Measurements from ENCODE around the gene ALDH3B1.

ALDH3B1 gene

DNA sequence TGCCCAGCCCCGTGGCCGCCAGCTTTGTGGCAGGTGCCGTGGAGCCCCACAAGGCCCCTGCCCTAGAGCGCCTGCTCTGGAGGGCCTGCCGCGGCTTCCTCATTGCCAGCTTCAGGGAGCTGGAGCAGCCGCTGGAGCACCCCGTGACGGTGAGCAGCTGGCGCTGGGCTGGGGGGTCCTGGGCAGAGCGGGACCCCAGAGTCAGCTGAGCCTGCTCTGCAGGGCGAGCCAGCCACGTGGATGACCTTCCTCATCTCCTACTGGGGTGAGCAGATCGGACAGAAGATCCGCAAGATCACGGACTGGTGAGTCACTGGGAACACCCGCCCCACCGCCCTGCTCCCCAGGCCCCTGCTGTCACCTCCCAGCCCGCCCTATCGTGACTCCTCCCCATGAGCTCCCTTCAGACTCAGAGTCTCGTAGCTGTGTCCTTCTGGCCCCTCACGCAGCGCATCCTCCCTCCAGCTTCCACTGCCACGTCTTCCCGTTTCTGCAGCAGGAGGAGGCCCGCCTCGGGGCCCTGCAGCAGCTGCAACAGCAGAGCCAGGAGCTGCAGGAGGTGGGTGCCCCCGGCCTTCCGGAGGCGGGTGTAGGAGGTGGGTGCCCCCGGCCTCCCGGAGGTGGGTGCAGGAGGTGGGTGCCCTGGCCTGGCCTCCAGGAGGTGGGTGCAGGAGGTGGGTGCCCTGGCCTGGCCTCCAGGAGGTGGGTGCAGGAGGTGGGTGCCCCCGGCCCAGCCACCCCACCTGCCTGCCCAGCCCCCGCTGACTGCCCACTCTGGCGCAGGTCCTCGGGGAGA lies 33.4 kb downstream of the ALDH3B1 start:
- peaks cover 19% of the 10 kb centered on the region for H3K36me3 ChIP-seq (ENCODE audit: control insufficient read depth, insufficient read depth, low read length, severe bottlenecking)
- H3K4me3 ChIP-seq (ENCODE audit: low read length) = no peak overlapping the region
- DNase-seq (ENCODE audit: low read depth) = no peak
- no peaks in the 10 kb centered on the region for H3K27me3 ChIP-seq (replicated peaks; ENCODE audit: control insufficient read depth, insufficient read depth, low read length)
- H3K4me1 ChIP-seq (ENCODE audit: control insufficient read depth, insufficient read depth, low read length) = peaks cover 27% of the 10 kb centered on the region
- H3K9me3 ChIP-seq (ENCODE audit: control insufficient read depth, low read length) = no peaks in the 10 kb centered on the region
- peak overlapping the region; percentile 67 for H3K9ac ChIP-seq (ENCODE audit: low read length)

DNA sequence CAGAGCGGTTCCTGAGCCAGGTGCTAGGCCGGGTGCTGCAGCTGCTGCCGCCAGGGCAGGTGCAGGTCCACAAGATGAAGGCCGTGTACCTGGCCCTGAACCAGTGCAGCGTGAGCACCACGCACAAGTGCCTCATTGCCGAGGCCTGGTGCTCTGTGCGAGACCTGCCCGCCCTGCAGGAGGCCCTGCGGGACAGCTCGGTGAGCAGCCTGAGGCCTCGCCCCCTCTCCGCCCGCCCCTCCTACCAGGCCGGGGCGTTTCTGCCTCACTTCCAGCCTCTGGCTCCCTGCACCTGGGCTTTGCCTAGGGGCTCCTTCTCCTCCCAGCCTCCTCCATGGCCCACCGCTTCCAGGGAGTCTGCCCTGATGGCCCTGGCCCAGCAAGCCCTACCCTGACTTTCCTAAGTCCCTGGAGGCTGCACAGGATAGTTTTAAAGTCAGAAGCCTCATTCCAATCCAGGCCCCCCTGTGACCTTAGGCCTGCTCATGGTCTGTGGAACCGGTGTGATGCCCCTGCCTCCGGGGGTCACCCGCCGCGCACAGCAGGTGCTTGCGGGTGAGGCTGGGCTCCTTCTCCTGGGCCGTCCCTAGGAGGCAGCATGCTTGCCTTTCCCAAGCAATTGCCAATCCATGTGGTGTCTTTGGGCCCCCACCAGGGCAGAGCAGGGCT lies 34.2 kb downstream of the ALDH3B1 start:
- H3K4me1 ChIP-seq (ENCODE audit: control insufficient read depth, insufficient read depth, low read length) = peaks cover 24% of the 10 kb centered on the region
- H3K9me3 ChIP-seq (ENCODE audit: control insufficient read depth, low read length) = no peaks in the 10 kb centered on the region
- no peaks in the 10 kb centered on the region for H3K27me3 ChIP-seq (replicated peaks; ENCODE audit: control insufficient read depth, insufficient read depth, low read length)
- peaks cover 24% of the 10 kb centered on the region for H3K36me3 ChIP-seq (ENCODE audit: control insufficient read depth, insufficient read depth, low read length, severe bottlenecking)
- DNase-seq (ENCODE audit: low read depth) = no peak
- H3K4me3 ChIP-seq (ENCODE audit: low read length) = no peak overlapping the region
- H3K9ac ChIP-seq (ENCODE audit: low read length) = no peak overlapping the region

DNA sequence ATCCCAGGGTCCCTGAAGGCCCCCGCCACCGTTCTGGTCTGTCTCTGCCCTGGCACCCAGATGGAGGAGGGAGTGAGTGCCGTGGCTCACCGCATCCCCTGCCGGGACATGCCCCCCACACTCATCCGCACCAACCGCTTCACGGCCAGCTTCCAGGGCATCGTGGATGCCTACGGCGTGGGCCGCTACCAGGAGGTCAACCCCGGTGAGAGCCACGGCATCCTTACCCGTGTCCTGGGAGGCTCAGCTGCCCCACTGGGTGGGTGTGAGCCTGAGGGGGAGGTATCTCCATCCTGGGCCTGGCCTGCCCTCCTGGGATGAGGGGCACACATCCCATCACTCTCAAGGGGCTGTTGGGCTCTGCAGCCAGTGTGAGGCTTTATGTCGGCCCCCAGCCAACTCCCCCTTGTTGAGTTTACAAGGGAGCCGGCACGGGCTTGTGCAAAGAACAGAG lies 34.8 kb downstream of the ALDH3B1 start:
- H3K9ac ChIP-seq (ENCODE audit: low read length) = no peak overlapping the region
- no peaks in the 10 kb centered on the region for H3K27me3 ChIP-seq (replicated peaks; ENCODE audit: control insufficient read depth, insufficient read depth, low read length)
- no peak overlapping the region for H3K4me3 ChIP-seq (ENCODE audit: low read length)
- H3K9me3 ChIP-seq (ENCODE audit: control insufficient read depth, low read length) = no peaks in the 10 kb centered on the region
- H3K4me1 ChIP-seq (ENCODE audit: control insufficient read depth, insufficient read depth, low read length) = peaks cover 19% of the 10 kb centered on the region
- no peak for DNase-seq (ENCODE audit: low read depth)
- H3K36me3 ChIP-seq (ENCODE audit: control insufficient read depth, insufficient read depth, low read length, severe bottlenecking) = peaks cover 30% of the 10 kb centered on the region

DNA sequence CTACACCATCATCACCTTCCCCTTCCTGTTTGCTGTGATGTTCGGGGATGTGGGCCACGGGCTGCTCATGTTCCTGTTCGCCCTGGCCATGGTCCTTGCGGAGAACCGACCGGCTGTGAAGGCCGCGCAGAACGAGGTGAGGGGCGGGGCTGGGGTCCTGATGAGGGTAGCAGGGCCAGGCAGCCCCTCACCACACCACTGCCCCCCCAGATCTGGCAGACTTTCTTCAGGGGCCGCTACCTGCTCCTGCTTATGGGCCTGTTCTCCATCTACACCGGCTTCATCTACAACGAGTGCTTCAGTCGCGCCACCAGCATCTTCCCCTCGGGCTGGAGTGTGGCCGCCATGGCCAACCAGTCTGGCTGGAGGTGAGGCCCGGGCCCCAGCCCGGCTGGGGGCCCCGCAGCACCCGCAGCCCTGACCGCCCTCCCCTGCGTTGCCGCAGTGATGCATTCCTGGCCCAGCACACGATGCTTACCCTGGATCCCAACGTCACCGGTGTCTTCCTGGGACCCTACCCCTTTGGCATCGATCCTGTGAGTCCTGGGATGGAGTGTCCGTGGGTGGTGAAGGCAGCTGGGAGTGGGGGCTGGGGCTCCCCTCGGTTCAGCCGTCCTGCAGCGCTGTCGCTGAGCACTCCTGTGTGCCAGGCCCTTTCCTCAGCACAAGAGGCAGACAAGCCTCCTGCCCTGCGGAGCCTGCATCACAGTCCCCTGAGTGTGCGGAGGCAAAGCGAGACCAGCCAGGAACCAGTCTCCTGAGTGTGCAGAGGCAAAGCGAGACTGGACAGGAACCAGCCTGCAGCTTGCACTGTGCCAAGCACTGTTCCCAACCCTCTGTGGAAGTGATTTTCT lies 37.5 kb downstream of the ALDH3B1 start:
- H3K9ac ChIP-seq (ENCODE audit: low read length) = no peak overlapping the region
- no peaks in the 10 kb centered on the region for H3K9me3 ChIP-seq (ENCODE audit: control insufficient read depth, low read length)
- peaks cover 53% of the 10 kb centered on the region for H3K36me3 ChIP-seq (ENCODE audit: control insufficient read depth, insufficient read depth, low read length, severe bottlenecking)
- no peak for DNase-seq (ENCODE audit: low read depth)
- H3K27me3 ChIP-seq (replicated peaks; ENCODE audit: control insufficient read depth, insufficient read depth, low read length) = no peaks in the 10 kb centered on the region
- no peak overlapping the region for H3K4me3 ChIP-seq (ENCODE audit: low read length)
- H3K4me1 ChIP-seq (ENCODE audit: control insufficient read depth, insufficient read depth, low read length) = peaks cover 8% of the 10 kb centered on the region

DNA sequence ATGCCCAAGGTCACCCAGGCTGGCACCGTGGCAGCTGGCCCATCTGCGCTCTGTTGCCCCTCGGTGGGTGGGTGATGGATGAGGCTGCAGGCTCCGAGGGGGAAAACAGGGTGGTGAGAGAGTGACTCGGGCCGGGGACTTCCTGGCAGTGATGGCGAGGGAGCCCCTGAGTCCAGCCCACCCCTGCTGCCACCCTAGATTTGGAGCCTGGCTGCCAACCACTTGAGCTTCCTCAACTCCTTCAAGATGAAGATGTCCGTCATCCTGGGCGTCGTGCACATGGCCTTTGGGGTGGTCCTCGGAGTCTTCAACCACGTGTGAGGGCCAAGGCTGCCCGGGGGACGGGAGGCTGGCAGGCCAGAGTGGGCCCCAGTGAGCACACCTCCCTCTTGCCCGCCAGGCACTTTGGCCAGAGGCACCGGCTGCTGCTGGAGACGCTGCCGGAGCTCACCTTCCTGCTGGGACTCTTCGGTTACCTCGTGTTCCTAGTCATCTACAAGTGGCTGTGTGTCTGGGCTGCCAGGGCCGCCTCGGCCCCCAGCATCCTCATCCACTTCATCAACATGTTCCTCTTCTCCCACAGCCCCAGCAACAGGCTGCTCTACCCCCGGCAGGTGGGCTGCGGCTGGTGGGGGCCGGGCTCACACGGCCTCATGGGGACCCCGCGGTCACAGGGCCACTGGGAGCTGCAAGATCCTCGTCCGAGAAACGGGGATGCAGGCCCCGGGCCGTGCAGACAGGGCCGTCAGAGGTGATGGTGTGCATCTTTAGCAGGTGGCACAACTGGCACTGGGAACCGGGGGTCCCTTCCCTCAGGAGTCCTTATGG lies 38.8 kb downstream of the ALDH3B1 start:
- Histone ChIP-seq H3K36me3 (ENCODE audit: control insufficient read depth, insufficient read depth, low read length, severe bottlenecking) (peaks cover 59% of the 10 kb centered on the region), H3K9me3 (ENCODE audit: control insufficient read depth, low read length) (no peaks in the 10 kb centered on the region), H3K4me3 (ENCODE audit: low read length) (no peak overlapping the region), H3K9ac (ENCODE audit: low read length) (no peak overlapping the region), H3K27me3 (replicated peaks; ENCODE audit: control insufficient read depth, insufficient read depth, low read length) (no peaks in the 10 kb centered on the region), H3K4me1 (ENCODE audit: control insufficient read depth, insufficient read depth, low read length) (no peaks in the 10 kb centered on the region)
- no peak for DNase-seq (ENCODE audit: low read depth)

DNA sequence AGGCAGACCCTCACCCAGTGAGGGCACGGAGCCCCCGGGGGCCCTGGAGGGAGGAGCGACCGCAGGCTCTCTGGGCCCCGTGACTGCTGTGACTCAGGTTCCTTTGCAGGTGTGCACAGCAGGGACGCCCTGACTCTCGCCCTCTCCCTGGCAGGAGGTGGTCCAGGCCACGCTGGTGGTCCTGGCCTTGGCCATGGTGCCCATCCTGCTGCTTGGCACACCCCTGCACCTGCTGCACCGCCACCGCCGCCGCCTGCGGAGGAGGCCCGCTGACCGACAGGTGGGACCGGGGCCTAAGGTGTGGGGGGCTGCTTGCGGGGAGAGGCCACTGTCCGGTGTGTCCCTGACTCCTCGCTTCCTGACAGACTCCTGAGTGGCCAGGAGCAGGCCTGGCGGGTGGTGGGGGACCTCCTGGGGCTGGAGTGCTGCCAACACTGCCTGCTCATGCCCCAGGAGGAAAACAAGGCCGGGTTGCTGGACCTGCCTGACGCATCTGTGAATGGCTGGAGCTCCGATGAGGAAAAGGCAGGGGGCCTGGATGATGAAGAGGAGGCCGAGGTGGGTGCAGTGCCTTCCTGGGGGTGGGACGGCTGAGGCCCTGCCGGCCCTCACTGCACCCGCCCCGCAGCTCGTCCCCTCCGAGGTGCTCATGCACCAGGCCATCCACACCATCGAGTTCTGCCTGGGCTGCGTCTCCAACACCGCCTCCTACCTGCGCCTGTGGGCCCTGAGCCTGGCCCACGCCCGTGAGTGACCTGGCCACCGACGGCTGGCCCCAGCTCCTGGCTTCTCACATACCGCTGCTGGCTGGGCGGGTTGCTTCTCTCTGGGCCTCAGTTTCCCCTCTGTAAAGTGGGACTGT lies 39.6 kb downstream of the ALDH3B1 start:
- H3K4me1 ChIP-seq (ENCODE audit: control insufficient read depth, insufficient read depth, low read length) = no peaks in the 10 kb centered on the region
- no peak overlapping the region for H3K4me3 ChIP-seq (ENCODE audit: low read length)
- no peak for DNase-seq (ENCODE audit: low read depth)
- no peak overlapping the region for H3K9ac ChIP-seq (ENCODE audit: low read length)
- peaks cover 55% of the 10 kb centered on the region for H3K36me3 ChIP-seq (ENCODE audit: control insufficient read depth, insufficient read depth, low read length, severe bottlenecking)
- no peaks in the 10 kb centered on the region for H3K27me3 ChIP-seq (replicated peaks; ENCODE audit: control insufficient read depth, insufficient read depth, low read length)
- no peaks in the 10 kb centered on the region for H3K9me3 ChIP-seq (ENCODE audit: control insufficient read depth, low read length)

DNA sequence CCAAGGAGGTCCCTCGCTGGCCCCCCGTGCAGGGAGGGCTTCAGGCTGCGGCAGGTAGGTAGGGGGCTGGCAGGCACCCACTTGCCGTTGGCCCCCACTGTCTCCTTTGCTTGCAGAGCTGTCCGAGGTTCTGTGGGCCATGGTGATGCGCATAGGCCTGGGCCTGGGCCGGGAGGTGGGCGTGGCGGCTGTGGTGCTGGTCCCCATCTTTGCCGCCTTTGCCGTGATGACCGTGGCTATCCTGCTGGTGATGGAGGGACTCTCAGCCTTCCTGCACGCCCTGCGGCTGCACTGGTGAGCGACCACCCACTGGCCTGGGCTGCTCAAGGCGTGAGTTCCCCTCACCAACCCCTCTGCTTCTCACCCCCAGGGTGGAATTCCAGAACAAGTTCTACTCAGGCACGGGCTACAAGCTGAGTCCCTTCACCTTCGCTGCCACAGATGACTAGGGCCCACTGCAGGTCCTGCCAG lies 40.3 kb downstream of the ALDH3B1 start:
- Histone ChIP-seq H3K36me3 (ENCODE audit: control insufficient read depth, insufficient read depth, low read length, severe bottlenecking) (peaks cover 49% of the 10 kb centered on the region), H3K4me3 (ENCODE audit: low read length) (no peak overlapping the region), H3K27me3 (replicated peaks; ENCODE audit: control insufficient read depth, insufficient read depth, low read length) (no peaks in the 10 kb centered on the region), H3K4me1 (ENCODE audit: control insufficient read depth, insufficient read depth, low read length) (no peaks in the 10 kb centered on the region), H3K9me3 (ENCODE audit: control insufficient read depth, low read length) (no peaks in the 10 kb centered on the region), H3K9ac (ENCODE audit: low read length) (no peak overlapping the region)
- no peak for DNase-seq (ENCODE audit: low read depth)

DNA sequence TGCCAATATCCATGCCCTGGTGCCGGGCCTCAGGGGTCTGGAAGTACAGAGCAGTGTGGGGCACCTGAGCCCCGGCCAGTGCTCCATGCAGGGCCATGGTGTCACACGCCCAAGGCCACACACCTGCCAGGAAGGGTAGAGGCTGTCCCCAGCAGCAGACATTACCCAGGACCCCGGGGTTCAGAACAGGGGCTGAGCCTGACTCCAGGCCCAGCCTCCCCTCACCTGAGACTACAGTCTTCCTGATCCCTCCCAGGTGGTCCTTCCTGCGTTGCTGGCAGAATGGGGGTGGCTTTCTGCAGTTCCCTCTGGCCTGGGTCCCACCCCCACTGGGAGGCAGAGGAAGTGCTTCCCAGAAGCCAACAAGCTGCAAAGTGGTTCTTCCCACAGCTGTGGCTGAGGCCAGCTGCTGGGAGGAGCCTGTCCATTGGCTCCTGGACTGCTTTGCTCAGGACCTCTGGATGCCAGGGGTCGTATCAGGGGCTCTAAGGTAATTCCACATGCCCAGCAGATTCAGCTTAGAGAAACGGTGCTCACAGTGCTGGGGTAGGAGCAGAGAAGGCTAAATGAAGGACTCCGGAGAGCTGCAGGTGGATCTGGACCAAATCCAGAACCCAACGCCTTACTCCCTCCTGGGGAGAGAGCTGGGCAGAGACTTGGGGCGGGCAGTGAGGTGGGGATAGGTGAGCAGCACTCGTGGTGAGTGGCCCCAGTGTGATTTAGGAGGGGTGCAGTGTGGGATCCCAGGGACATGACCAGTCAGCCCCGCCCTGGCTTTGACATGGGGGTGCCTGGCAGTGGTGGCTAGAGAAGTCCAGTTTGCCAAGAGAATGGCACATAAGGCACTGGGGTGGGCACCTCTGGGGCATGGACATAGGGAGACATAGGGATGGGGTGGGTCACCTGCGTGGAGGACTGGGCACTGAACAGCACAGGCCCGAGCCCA lies 41.3 kb downstream of the ALDH3B1 start:
- H3K9me3 ChIP-seq (ENCODE audit: control insufficient read depth, low read length) = no peaks in the 10 kb centered on the region
- no peak overlapping the region for H3K4me3 ChIP-seq (ENCODE audit: low read length)
- no peaks in the 10 kb centered on the region for H3K4me1 ChIP-seq (ENCODE audit: control insufficient read depth, insufficient read depth, low read length)
- peaks cover 45% of the 10 kb centered on the region for H3K36me3 ChIP-seq (ENCODE audit: control insufficient read depth, insufficient read depth, low read length, severe bottlenecking)
- DNase-seq (ENCODE audit: low read depth) = no peak
- H3K9ac ChIP-seq (ENCODE audit: low read length) = no peak overlapping the region
- no peaks in the 10 kb centered on the region for H3K27me3 ChIP-seq (replicated peaks; ENCODE audit: control insufficient read depth, insufficient read depth, low read length)

DNA sequence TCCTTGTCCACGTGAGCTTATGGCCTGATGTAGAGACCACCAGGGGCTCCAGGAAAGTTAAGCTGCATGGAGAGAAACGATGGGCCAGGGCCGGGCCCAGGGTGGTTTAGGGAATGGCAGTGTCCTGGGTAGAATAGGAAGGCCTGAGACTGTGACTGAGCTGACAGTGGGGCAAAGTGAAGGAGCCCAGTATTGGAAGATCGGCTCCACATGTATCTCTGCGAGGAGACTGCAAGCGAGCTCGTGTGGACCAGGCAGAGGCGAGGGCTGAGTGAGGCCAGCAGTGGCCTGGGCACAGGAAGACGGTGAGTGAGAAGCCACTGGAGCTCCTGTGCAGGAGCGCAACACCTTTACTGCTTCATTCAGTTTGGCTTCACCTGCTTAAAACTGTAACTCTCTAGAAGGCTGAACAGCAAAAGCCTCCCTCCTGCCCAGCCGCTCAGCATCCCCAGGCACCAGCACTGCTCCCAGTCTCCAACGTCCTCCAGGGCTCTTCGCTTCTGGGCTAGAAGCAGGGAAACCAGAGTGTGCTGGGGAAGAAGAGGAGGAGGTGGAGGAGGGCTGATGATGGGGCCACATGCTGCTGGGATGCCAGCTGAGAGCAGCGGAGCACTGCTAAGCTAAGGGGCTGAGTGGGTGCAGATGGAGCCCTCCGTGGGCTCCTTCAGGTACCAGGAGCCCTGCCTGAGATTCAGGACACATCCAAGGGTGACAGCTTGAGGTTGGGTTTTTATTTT lies 42.2 kb downstream of the ALDH3B1 start:
- H3K27me3 ChIP-seq (replicated peaks; ENCODE audit: control insufficient read depth, insufficient read depth, low read length) = no peaks in the 10 kb centered on the region
- peaks cover 45% of the 10 kb centered on the region for H3K36me3 ChIP-seq (ENCODE audit: control insufficient read depth, insufficient read depth, low read length, severe bottlenecking)
- no peak for DNase-seq (ENCODE audit: low read depth)
- no peaks in the 10 kb centered on the region for H3K9me3 ChIP-seq (ENCODE audit: control insufficient read depth, low read length)
- no peaks in the 10 kb centered on the region for H3K4me1 ChIP-seq (ENCODE audit: control insufficient read depth, insufficient read depth, low read length)
- no peak overlapping the region for H3K9ac ChIP-seq (ENCODE audit: low read length)
- H3K4me3 ChIP-seq (ENCODE audit: low read length) = no peak overlapping the region

Measured in adipocyte (in vitro differentiated cells).